Caco-2 (cell line): ENCODE data around the gene TBC1D2. TPM values are rescaled to one million over a fixed set of nuclear protein-coding genes. Genes with fewer than 3 reads are reported as not detected.

Source experiments
- BruUV-seq: library from RNA; stranded (reverse); fragments of 400-500 nt; replicated peaks from 2 replicates; lab custom pipeline; 2021; lab: Mats Ljungman, UMichigan
- CTCF ChIA-PET: fragments of 300-600 bp; sonication (Branson Sonifier 250); formaldehyde crosslinking; loops from one replicate; lab custom pipeline; 2022; ENCODE audit warnings: antibody characterized with exemption; lab: Charles Lee
- POLR2A ChIA-PET: fragments of 300-600 bp; sonication (Branson Sonifier 250); formaldehyde crosslinking; loops from one replicate; lab custom pipeline; 2022; ENCODE audit warnings: antibody characterized with exemption; lab: Charles Lee
- DNase-seq, 2 experiments: peaks; one replicate each; pipeline versions ENCODE4 v3.0.0 to v3.0.0-alpha.2; 2020 to 2022
- H3K27me3 ChIP-seq: replicated peaks from 2 replicates; pipeline ENCODE4 v1.6.0; 2011; ENCODE audit warnings: low read length; ENCODE audit not compliant: control insufficient read depth, insufficient read depth
- H3K36me3 ChIP-seq: 2 replicates; pipeline ENCODE4 v1.5.1; 2011; ENCODE audit warnings: low read length; ENCODE audit not compliant: control insufficient read depth, insufficient read depth
- H3K4me1 ChIP-seq: fragments of 250-450 bp; sonication (Bioruptor Pico); 2 replicates; pipeline ENCODE4 v1.5.1; 2020; ENCODE audit warnings: mild to moderate bottlenecking
- H3K4me3 ChIP-seq: 2 replicates; pipeline ENCODE4 v1.5.1; 2011; ENCODE audit warnings: low read depth, mild to moderate bottlenecking, control low read depth, low read length
- H3K9me3 ChIP-seq: fragments of 250-450 bp; sonication (Bioruptor Pico); 2 replicates; pipeline ENCODE4 v1.5.1; 2020; ENCODE audit warnings: mild to moderate bottlenecking, moderate library complexity
- H3K27ac Mint-ChIP-seq: one replicate; pipeline ENCODE4 v1.8.0; 2022; ENCODE audit warnings: mixed read lengths; ENCODE audit not compliant: unreplicated experiment
- H3K27me3 Mint-ChIP-seq: one replicate; pipeline ENCODE4 v1.8.0; 2022; ENCODE audit warnings: mixed read lengths; ENCODE audit not compliant: insufficient read depth, unreplicated experiment
- H3K36me3 Mint-ChIP-seq: one replicate; pipeline ENCODE4 v1.8.0; 2022; ENCODE audit warnings: mild to moderate bottlenecking, mixed read lengths; ENCODE audit not compliant: insufficient read depth, unreplicated experiment
- H3K4me1 Mint-ChIP-seq: one replicate; pipeline ENCODE4 v1.8.0; 2022; ENCODE audit warnings: low read depth, mixed read lengths; ENCODE audit not compliant: unreplicated experiment
- H3K4me3 Mint-ChIP-seq: one replicate; pipeline ENCODE4 v1.8.0; 2022; ENCODE audit warnings: mild to moderate bottlenecking, moderate library complexity, mixed read lengths; ENCODE audit not compliant: unreplicated experiment
- H3K9me3 Mint-ChIP-seq: one replicate; pipeline ENCODE4 v1.8.0; 2022; ENCODE audit warnings: mixed read lengths; ENCODE audit not compliant: unreplicated experiment
- intact Hi-C: fragments of 100-400 bp; cut with micrococcal nuclease; formaldehyde crosslinking; loops from one replicate; pipeline ENCODE4 v1.10.0; 2022; ENCODE audit not compliant: unreplicated experiment
- total RNA-seq: library from RNA; stranded (reverse); gene quantifications from 2 replicates; pipeline ENCODE4 v1.2.3, GENCODE V29; 2022
- TF ChIP-seq, protein P1 (sequence below), 2 experiments: fragments of 200-600 bp in 1 of 2; IDR thresholded peaks; 1 replicate in 1 of 2; 2 replicates in 1 of 2; pipeline versions ENCODE4 v1.5.1 to v1.8.0; 2011 to 2022; ENCODE audit warnings: antibody characterized with exemption in 1 of 2, control low read depth in 1 of 2, inconsistent platforms in 1 of 2, low read depth in 1 of 2, low read length in 1 of 2, mild to moderate bottlenecking in 1 of 2, moderate library complexity in 1 of 2; ENCODE audit not compliant: insufficient read depth in 1 of 2, severe bottlenecking in 1 of 2, unreplicated experiment in 1 of 2

TBC1D2 gene
- total RNA-seq, 1 experiment from 2014 or later: 8.5 TPM

- TF ChIP-seq, protein P1, sequence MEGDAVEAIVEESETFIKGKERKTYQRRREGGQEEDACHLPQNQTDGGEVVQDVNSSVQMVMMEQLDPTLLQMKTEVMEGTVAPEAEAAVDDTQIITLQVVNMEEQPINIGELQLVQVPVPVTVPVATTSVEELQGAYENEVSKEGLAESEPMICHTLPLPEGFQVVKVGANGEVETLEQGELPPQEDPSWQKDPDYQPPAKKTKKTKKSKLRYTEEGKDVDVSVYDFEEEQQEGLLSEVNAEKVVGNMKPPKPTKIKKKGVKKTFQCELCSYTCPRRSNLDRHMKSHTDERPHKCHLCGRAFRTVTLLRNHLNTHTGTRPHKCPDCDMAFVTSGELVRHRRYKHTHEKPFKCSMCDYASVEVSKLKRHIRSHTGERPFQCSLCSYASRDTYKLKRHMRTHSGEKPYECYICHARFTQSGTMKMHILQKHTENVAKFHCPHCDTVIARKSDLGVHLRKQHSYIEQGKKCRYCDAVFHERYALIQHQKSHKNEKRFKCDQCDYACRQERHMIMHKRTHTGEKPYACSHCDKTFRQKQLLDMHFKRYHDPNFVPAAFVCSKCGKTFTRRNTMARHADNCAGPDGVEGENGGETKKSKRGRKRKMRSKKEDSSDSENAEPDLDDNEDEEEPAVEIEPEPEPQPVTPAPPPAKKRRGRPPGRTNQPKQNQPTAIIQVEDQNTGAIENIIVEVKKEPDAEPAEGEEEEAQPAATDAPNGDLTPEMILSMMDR (IDR thresholded peaks at IDR 0.05; ENCODE audit: insufficient read depth in 1 of 2, low read depth in 1 of 2, low read length in 1 of 2, severe bottlenecking in 1 of 2, unreplicated experiment in 1 of 2): no peak
- H3K4me1 Mint-ChIP-seq: peaks cover 33% of the 10 kb centered on the region
- no peak overlapping the region for H3K4me3 Mint-ChIP-seq
- peaks cover 25% of the 10 kb centered on the region for H3K4me1 ChIP-seq
- peak overlapping the region; percentile 63 for H3K27ac Mint-ChIP-seq
- H3K36me3 ChIP-seq: no peaks in the 10 kb centered on the region
- H3K9me3 ChIP-seq: no peaks in the 10 kb centered on the region
- no peak for DNase-seq
- POLR2A ChIA-PET: no interaction called here
- H3K27me3 Mint-ChIP-seq: no peaks in the 10 kb centered on the region
- CTCF ChIA-PET: interaction anchor here (1.4 kb wide), 1 partner anchor 133 kb away, joined by 3 read pairs; the partner anchor contains the start of gene NANS
- no peaks in the 10 kb centered on the region for H3K9me3 Mint-ChIP-seq
- no peak overlapping the region for H3K4me3 ChIP-seq
- H3K27me3 ChIP-seq: no peaks in the 10 kb centered on the region
- TSS peak; percentile 14 for BruUV-seq
- intact Hi-C loops: no loop called here
- H3K36me3 Mint-ChIP-seq: peaks cover 20% of the 10 kb centered on the region
These were observed 66.0 kb downstream of the TBC1D2 start for GRCh38 chr9:98189412-98189811.

GRCh38 chr9:98187926-98188325 lies 67.5 kb downstream of the TBC1D2 start:
- no peak overlapping the region for H3K4me3 ChIP-seq
- TF ChIP-seq, protein P1 (IDR thresholded peaks at IDR 0.05; ENCODE audit: insufficient read depth in 1 of 2, low read depth in 1 of 2, low read length in 1 of 2, severe bottlenecking in 1 of 2, unreplicated experiment in 1 of 2): no peak
- Mint-ChIP-seq H3K9me3 (no peaks in the 10 kb centered on the region), H3K36me3 (peaks cover 22% of the 10 kb centered on the region), H3K4me3 (no peak overlapping the region), H3K27ac (no peak overlapping the region), H3K4me1 (peaks cover 34% of the 10 kb centered on the region), H3K27me3 (no peaks in the 10 kb centered on the region)
- no peak for DNase-seq
- BruUV-seq: no TSS peak
- ChIA-PET CTCF (interaction anchor here (1.4 kb wide), 1 partner anchor 132 kb away, joined by 3 read pairs; the partner anchor contains the start of gene NANS), POLR2A (no interaction called here)
- no peaks in the 10 kb centered on the region for H3K36me3 ChIP-seq
- intact Hi-C loops: no loop called here
- H3K9me3 ChIP-seq: no peaks in the 10 kb centered on the region
- H3K4me1 ChIP-seq: peaks cover 35% of the 10 kb centered on the region
- H3K27me3 ChIP-seq: no peaks in the 10 kb centered on the region

GRCh38 chr9:98186236-98186635 lies 69.2 kb downstream of the TBC1D2 start:
- no TSS peak for BruUV-seq
- no peaks in the 10 kb centered on the region for H3K9me3 ChIP-seq
- H3K27ac Mint-ChIP-seq: no peak overlapping the region
- H3K4me1 Mint-ChIP-seq: peaks cover 41% of the 10 kb centered on the region
- H3K9me3 Mint-ChIP-seq: no peaks in the 10 kb centered on the region
- TF ChIP-seq, protein P1 (IDR thresholded peaks at IDR 0.05; ENCODE audit: insufficient read depth in 1 of 2, low read depth in 1 of 2, low read length in 1 of 2, severe bottlenecking in 1 of 2, unreplicated experiment in 1 of 2): no peak
- intact Hi-C loops: no loop called here
- no peak overlapping the region for H3K4me3 ChIP-seq
- POLR2A ChIA-PET: no interaction called here
- no peaks in the 10 kb centered on the region for H3K36me3 ChIP-seq
- peaks cover 22% of the 10 kb centered on the region for H3K36me3 Mint-ChIP-seq
- no peaks in the 10 kb centered on the region for H3K27me3 Mint-ChIP-seq
- no peak for DNase-seq
- CTCF ChIA-PET: interaction anchor here (0.7 kb wide), 1 partner anchor 61 kb away, joined by 4 read pairs; no protein-coding TSS in a partner anchor
- no peak overlapping the region for H3K4me3 Mint-ChIP-seq
- H3K4me1 ChIP-seq: peaks cover 42% of the 10 kb centered on the region
- H3K27me3 ChIP-seq: no peaks in the 10 kb centered on the region
